Stimulated activated CD4-positive, alpha-beta T cell treated with anti-CD3 and anti-CD28 coated beads, TNF-alpha, amount 100 ng/mL, for 24 hours (primary cell): ENCODE measurements around the gene PRDM10.
"Not testable (repeated sequence)": the region's sequence is repeated elsewhere in the genome, so short reads cannot be mapped to it uniquely, and the experiment has no call there.

Source experiments
- DNase-seq, 3 experiments: peaks; one replicate each; pipeline ENCODE4 v3.0.0-alpha.2; 2020; ENCODE audit warnings: low read depth in 3 of 3

The PRDM10 gene

GRCh38 chr11:130015846-130016245 is 13.2 kb upstream of the PRDM10 start:
- not testable (repeated sequence) for DNase-seq

GRCh38 chr11:130008326-130008725 is 5.7 kb upstream of the PRDM10 start:
- DNase-seq = no peak

DNA sequence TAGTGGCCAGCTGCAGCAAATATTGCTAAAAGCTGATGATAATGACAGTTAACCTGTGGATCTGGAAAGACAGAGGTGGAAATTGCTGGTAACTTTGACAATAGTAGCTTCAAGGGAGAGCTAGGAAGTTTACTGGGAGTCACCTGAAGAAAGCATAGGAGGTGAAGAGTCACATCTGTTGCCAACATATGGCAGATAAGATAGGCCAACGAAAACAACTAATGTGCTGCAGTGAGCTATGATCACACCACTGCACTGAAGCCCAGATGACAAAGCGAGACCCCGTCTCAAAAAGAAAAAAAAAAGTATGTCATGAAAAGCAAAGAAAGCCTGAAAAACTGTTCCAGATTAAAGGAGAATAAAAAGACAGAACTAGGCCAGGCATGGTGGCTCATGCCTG is 4.3 kb upstream of the PRDM10 start:
- no peak for DNase-seq

- no peak for DNase-seq
These were observed 1.0 kb upstream of the PRDM10 start for GRCh38 chr11:130003717-130004001.

- peak; percentile 78 to 88 (median 81) for DNase-seq
These were observed 446 bp upstream of the PRDM10 start for GRCh38 chr11:130002846-130003716.

DNA sequence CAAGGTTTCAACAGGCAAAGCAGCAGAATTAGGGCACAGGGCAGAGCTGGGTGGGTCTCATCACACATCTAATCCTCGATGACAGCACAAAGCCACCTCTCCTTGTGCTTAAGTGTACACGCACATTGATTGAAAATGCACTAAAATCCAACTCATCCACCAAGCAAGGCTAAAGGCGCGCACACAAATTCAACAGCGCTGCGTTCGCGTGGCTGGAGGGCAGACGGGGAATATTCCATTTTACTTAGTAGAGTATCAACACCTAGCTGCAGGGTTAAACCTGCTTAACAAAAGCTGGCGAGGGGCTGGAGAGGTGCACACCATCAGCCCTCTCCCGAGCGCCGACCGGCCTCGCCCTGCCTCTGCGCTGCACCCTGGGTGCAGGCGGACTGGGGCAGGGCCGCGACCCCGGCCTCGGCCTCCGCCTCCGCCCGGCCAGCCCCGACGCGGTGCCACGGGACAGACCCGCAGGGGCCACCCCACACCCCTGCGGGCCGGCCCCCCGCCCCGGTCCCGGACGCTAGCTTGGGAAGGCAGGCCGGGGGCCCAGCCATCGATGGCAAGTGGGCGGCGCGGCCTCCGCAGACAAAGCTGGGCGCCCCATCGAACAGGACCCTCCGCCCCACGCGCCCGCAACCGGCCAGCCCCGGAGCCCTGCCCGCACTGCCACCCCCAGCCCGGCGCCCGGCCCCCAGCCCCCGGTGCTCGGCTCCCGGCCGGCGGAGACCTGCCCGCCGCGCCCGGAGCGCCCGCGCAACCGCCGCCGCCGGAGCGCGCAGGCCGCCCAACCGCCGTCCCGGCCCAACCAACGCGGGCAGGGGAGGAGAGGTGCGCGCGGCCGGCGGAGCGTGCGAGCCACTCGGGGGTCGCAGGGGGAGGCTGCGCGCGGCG is 929 bp downstream of the PRDM10 start:
- DNase-seq = peak; percentile 5 to 32 (median 16)

DNA sequence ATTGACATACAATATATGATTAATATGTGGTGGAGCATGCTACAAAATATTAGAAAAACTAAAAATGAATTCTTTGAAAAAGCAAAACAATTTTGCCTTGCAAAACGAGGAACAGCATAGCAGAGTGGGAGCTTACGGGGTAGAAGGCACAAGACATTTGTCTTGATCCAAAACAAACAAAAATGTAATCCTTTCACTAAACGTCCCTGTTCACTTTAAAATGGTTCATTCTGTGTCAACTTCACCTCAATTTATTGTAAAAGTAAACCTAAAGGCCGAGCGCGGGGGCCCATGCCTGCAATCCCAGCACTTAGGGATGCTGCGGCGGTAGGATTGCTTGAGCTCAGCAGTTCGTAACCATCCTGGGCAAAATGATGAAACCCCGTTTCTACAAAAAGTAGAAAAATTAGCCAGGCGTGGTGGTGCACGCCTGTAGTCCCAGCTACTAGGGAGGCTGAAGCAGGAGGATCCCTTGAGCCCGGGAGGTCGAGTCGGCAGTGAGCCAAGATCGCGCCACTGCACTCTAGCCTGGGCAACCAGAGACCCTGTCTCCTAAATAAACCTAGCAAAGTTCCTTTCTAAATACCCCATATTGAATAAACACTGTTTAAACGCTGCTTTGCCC is 2.0 kb downstream of the PRDM10 start:
- DNase-seq = no peak

- no peak for DNase-seq
These were observed 3.2 kb downstream of the PRDM10 start for GRCh38 chr11:129999407-129999806.

GRCh38 chr11:129998905-129999304 is 3.7 kb downstream of the PRDM10 start:
- DNase-seq = no peak

DNA sequence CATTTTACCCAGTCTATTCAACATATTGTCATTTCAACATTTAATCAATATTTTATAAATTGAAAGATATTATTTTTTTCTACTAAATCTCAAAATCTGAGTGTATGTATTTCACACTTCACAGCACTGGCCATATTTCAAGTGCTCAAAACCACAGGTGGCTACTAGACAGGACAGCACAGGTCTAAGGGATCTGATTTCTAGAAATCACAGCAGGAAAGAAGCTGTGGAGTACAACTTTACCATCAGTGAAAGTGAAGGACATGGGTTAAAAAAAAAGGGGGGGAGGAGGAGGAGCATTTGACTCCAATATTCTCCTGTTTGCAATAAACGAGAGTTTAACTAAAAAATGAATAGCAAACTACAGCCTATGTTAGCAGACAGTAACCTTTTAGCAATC is 4.5 kb downstream of the PRDM10 start:
- no peak for DNase-seq

DNA sequence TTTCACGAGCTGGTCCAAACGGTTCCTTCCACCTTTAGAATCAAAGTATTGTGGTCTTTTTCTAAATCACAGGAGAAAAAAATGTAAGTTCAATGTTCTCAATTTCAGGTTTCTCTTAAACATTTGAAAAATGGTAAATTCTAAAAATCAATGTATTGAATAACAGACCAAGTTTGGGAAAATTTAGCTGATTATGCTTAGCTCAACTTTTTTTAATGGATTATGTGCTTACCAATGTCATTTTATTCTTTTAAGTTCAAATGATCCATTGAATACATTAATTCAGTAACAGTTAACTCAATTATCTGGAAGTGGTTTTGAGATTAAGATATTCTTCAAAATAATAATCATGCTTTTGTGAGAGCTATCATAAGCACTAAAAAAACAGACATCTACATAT is 5.1 kb downstream of the PRDM10 start:
- no peak for DNase-seq

- no peak for DNase-seq
These were observed 6.3 kb downstream of the PRDM10 start for GRCh38 chr11:129996113-129996870.

- DNase-seq = no peak
These were observed 7.5 kb downstream of the PRDM10 start for GRCh38 chr11:129995163-129995562.

DNA sequence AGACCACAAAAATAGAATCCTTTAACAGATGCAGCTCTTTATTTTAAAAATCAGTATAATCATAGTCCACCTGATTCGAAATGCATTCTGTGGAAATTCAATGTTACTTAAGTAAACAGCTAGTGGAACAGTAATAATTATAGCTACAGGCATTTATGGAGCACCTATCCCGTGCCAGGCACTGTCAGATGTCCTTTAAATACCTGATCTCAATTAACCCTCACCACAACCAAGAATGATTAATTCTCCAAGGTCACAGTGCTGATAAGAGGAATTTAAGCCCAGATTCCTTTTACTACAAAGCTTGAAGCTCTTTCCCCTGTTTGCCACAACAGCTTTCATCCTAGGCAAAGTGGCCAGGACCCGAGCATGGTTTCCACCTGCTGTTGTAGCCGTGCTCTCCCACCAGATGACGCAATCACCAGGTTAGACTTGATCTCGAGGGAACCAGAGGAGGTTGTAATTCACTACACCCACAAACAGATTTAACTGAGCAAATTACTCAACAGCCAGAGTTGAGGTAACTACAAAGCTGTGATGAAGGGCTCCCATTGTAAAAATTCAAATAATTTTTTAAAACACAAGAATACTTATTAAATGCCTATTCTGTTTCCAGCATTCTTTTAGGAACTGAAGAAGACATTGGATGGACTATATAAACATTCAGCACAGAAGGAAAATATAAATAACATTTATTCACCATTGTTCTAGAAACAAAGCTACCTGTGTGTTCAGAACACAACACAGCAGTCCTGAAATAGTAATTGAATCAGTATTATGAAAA is 10.3 kb downstream of the PRDM10 start:
- peak in 2 of 3 experiments; percentile 12 to 34 for DNase-seq

- no peak for DNase-seq
These were observed 13.4 kb downstream of the PRDM10 start for GRCh38 chr11:129989149-129989813.

DNA sequence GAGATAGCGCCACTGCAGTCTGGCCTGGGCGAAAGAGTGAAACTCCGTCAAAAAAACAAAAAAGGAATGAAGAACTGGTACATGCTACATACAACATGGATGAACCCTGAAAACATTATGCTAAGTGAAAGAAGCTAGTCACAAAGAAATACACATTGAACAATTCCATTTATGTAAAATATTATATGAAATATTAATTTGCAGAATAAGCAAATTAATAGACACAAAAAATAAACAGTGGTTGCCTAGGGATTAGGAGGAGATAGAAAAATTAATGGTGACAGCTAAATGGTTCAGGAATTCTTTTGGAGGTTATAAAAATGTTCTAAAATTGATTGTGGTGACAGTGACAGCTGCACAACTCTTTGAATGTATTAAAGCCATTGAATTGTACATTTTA is 14.7 kb downstream of the PRDM10 start:
- no peak for DNase-seq

- DNase-seq = no peak
These were observed 16.8 kb downstream of the PRDM10 start for GRCh38 chr11:129985823-129986222.

DNA sequence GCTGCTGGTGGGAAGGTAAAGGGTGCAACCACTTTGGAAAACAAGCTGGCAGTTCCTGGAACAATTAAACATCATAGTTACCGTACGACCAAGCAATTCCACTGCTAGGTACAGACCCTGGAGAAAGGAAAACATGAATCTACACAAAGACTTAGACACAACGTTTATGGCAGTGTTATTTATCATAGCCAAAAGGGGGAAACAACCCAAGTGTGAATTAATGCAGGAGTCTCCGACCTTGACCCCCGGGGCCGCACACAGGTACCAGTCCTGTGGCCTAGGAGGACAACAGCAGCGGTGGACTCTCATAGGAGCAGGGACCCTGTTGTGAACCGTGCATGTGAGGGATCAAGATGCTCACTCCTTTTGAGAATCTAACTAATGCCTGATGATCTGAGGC is 22.5 kb downstream of the PRDM10 start:
- no peak for DNase-seq

DNA sequence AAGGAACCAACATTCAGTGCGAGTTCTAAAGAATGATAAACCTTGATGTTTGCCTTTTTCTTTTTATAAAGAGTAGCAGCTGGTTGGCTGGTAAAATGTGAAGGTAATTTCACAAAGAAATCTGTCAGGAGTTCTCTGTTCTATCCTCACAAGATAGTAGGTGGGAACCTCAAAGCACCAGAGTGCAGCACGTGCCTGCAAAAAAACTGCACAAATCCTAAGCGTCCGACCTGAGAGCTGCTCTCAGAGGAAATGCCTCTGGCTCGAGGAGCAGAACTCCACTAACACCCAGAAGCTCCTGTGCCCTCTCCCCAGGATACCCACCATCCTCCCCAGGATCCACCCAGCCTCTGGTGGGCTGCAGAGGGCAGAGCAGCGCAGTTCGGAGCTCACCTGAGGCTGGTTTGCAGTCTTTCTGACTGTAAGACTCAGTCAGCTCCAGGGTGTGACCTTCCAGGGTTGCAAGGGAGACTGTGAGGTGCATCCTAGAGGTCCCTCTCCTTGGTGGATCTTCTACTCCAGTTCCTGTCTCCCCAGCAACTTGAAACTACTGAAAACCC is 23.5 kb downstream of the PRDM10 start:
- no peak for DNase-seq

DNA sequence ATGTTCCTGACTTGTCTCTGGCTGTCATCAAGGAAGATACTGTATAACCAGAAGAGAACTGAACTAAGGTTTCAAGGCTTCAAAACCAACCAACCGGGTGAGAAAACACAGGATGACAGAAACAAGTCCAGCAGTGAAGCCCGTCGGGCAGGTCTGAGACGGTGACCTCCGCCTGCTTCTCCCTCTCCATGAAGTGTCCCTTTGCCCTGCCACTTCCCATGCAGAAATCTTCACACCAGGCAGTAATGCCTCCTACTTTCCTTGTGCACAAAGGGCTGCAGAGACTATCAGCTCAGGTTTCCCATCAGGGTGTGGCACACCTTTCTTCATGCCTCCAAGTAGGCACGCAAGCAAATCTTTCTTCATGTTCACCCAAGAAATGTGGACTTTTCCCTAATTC is 24.2 kb downstream of the PRDM10 start:
- DNase-seq = no peak
